Non-pigmented ciliary epithelial cell (primary cell): ENCODE measurements around the gene KCNH1.
A peak's percentile ranks its signal among the peaks of the same experiment; 100 is the strongest.
"Not testable (repeated sequence)": the region's sequence is repeated elsewhere in the genome, so short reads cannot be mapped to it uniquely, and the experiment has no call there.

ENCODE experiments used
- DNase-seq: peaks from one replicate; pipeline ENCODE4 v3.0.0-alpha.2; 2010; ENCODE audit warnings: low read depth

Gene KCNH1

GRCh38 chr1:210684466-210685294, 449.3 kb downstream of the KCNH1 start:
- DNase-seq = no peak

- no peak for DNase-seq
Observed at GRCh38 chr1:210683403-210684047, 450.4 kb downstream of the KCNH1 start.

GRCh38 chr1:210681158-210681557, 452.8 kb downstream of the KCNH1 start:
- no peak for DNase-seq

GRCh38 chr1:210678306-210678705, 455.6 kb downstream of the KCNH1 start:
- no peak for DNase-seq

GRCh38 chr1:210677533-210677932, 456.4 kb downstream of the KCNH1 start:
- DNase-seq = no peak

GRCh38 chr1:210676539-210676938, 457.4 kb downstream of the KCNH1 start:
- DNase-seq = no peak

GRCh38 chr1:210674151-210674550, 459.8 kb downstream of the KCNH1 start:
- DNase-seq = no peak

- DNase-seq = no peak
Observed at GRCh38 chr1:210669951-210670350, 464.0 kb downstream of the KCNH1 start.

- no peak for DNase-seq
Observed at GRCh38 chr1:210663730-210664573, 470.0 kb downstream of the KCNH1 start.

- no peak for DNase-seq
Observed at GRCh38 chr1:210662291-210663050, 471.5 kb downstream of the KCNH1 start.

GRCh38 chr1:210661520-210661919, 472.4 kb downstream of the KCNH1 start:
- not testable (repeated sequence) for DNase-seq

- DNase-seq = no peak
Observed at GRCh38 chr1:210657806-210658205, 476.1 kb downstream of the KCNH1 start.

GRCh38 chr1:210655511-210655910, 478.4 kb downstream of the KCNH1 start:
- no peak for DNase-seq

- DNase-seq = no peak
Observed at GRCh38 chr1:210654176-210654981, 479.6 kb downstream of the KCNH1 start.

GRCh38 chr1:210653771-210654170, 480.2 kb downstream of the KCNH1 start:
- no peak for DNase-seq

GRCh38 chr1:210652329-210652954, 481.5 kb downstream of the KCNH1 start:
- no peak for DNase-seq

- DNase-seq = no peak
Observed at GRCh38 chr1:210650403-210650802, 483.5 kb downstream of the KCNH1 start.

GRCh38 chr1:210648588-210649269, 485.2 kb downstream of the KCNH1 start:
- no peak for DNase-seq

GRCh38 chr1:210647406-210648333, 486.3 kb downstream of the KCNH1 start:
- DNase-seq = peak; percentile 56
